HEK293T (cell line): ENCODE measurements around the gene TRIM34.
"Not testable (repeated sequence)": the region's sequence is repeated elsewhere in the genome, so short reads cannot be mapped to it uniquely, and the experiment has no call there.

Source experiments
- CTCF ChIA-PET: fragments of 350-600 bp; formaldehyde crosslinking; extraction: SDS; loops from one replicate; lab custom pipeline; 2021; ENCODE audit warnings: antibody characterized with exemption, inconsistent platforms; lab: Yijun Ruan, JAX
- POLR2A ChIA-PET: fragments of 350-600 bp; formaldehyde crosslinking; extraction: SDS; loops from one replicate; lab custom pipeline; 2020; ENCODE audit warnings: antibody characterized with exemption, inconsistent platforms; lab: Yijun Ruan, JAX
- DNase-seq: peaks from one replicate; pipeline ENCODE4 v3.0.0; 2012; ENCODE audit warnings: mixed read lengths; ENCODE audit errors: extremely low spot score
- ARNT ChIP-seq: fragments of 450-650 bp; IDR thresholded peaks from 2 replicates; pipeline ENCODE4 v1.6.1; 2017; ENCODE audit warnings: mild to moderate bottlenecking
- BHLHE40 ChIP-seq: fragments of 450-650 bp; IDR thresholded peaks from 2 replicates; pipeline ENCODE4 v1.6.1; 2016; ENCODE audit warnings: mild to moderate bottlenecking, moderate library complexity, borderline replicate concordance
- CTBP1 ChIP-seq: fragments of 450-650 bp; IDR thresholded peaks from 2 replicates; pipeline ENCODE4 v1.6.1; 2016; ENCODE audit warnings: borderline replicate concordance
- ELF4 ChIP-seq: fragments of 450-650 bp; IDR thresholded peaks from 2 replicates; pipeline ENCODE4 v1.6.1; 2017; ENCODE audit warnings: antibody characterized with exemption
- FOXA1 ChIP-seq: fragments of 450-650 bp; IDR thresholded peaks from 2 replicates; pipeline ENCODE4 v1.6.1; 2016; ENCODE audit warnings: mild to moderate bottlenecking
- FOXK2 ChIP-seq: fragments of 450-650 bp; IDR thresholded peaks from 2 replicates; pipeline ENCODE4 v1.6.1; 2016; ENCODE audit warnings: mild to moderate bottlenecking
- FOXM1 ChIP-seq: fragments of 450-650 bp; IDR thresholded peaks from 2 replicates; pipeline ENCODE4 v1.6.1; 2017; ENCODE audit warnings: mild to moderate bottlenecking, borderline replicate concordance
- HDGF ChIP-seq: fragments of 450-650 bp; IDR thresholded peaks from 2 replicates; pipeline ENCODE4 v1.6.1; 2017; ENCODE audit warnings: antibody characterized with exemption, borderline replicate concordance
- L3MBTL2 ChIP-seq: fragments of 450-650 bp; conservative IDR thresholded peaks from 2 replicates; pipeline ENCODE4 v1.6.1; 2016; ENCODE audit warnings: mild to moderate bottlenecking
- LEF1 ChIP-seq: fragments of 450-650 bp; IDR thresholded peaks from 2 replicates; pipeline ENCODE4 v1.6.1; 2017; ENCODE audit warnings: mild to moderate bottlenecking, borderline replicate concordance
- NFRKB ChIP-seq: fragments of 450-650 bp; IDR thresholded peaks from 2 replicates; pipeline ENCODE4 v1.6.1; 2016; ENCODE audit warnings: mild to moderate bottlenecking, moderate library complexity
- SP1 ChIP-seq: fragments of 450-650 bp; IDR thresholded peaks from 2 replicates; pipeline ENCODE4 v1.6.1; 2017
- SUZ12 ChIP-seq: fragments of 450-650 bp; IDR thresholded peaks from 2 replicates; pipeline ENCODE4 v1.6.1; 2016; ENCODE audit warnings: mild to moderate bottlenecking
- TARDBP ChIP-seq: fragments of 450-650 bp; IDR thresholded peaks from 2 replicates; pipeline ENCODE4 v1.6.1; 2016
- ZNF384 ChIP-seq: fragments of 450-650 bp; IDR thresholded peaks from 2 replicates; pipeline ENCODE4 v1.6.1; 2016
- TF ChIP-seq, protein P1 (sequence below): fragments of 450-650 bp; IDR thresholded peaks from 2 replicates; pipeline ENCODE4 v1.6.1; 2016

Gene TRIM34

DNA sequence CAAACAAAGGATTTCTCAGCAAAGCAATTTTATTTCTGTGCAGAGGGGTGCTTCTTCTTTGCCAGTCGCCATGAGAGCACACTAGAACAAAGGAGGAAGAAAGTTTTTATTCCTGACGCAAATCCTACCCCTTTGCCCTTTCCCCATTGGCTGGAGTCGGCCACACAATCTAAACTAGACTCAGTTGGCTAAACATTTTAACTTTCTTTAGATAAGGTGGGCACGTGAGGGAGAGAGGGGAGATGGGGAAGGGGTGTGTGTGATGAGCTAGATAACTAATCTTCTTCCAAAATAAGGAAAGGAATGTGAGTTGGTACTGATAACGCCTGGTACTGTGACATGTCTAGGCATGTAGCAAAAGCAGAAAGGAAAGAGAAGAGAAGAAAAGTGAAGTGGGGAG is 65.4 kb downstream of the TRIM34 start:
- CTCF ChIA-PET, result no interaction called here
- POLR2A ChIA-PET, result no interaction called here
- TF ChIP-seq ELF4 (no peak), NFRKB (no peak), ZNF384 (no peak), ARNT (no peak), L3MBTL2 (no peak), SP1 (no peak)
- DNase-seq, result no peak

DNA sequence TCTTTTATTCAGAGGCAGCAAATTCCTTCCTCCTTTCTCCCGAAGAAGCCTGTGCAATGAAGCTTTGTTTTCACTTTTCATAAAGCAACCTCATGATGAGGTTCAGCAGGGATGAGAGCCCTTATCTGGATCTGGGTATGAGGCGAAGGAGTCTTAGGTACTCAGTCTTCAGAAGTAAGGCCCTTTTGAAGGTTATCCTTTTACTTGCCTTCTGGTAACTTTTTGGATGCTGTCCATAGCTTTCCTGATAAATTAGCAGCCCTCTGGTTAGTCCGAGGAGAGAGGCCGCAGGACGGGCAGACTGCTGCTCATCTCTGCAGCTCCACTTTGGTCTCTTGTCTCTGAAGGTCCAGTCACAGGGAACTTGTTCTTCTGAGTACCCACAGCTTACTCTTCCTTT is 65.9 kb downstream of the TRIM34 start:
- POLR2A ChIA-PET, result no interaction called here

DNA sequence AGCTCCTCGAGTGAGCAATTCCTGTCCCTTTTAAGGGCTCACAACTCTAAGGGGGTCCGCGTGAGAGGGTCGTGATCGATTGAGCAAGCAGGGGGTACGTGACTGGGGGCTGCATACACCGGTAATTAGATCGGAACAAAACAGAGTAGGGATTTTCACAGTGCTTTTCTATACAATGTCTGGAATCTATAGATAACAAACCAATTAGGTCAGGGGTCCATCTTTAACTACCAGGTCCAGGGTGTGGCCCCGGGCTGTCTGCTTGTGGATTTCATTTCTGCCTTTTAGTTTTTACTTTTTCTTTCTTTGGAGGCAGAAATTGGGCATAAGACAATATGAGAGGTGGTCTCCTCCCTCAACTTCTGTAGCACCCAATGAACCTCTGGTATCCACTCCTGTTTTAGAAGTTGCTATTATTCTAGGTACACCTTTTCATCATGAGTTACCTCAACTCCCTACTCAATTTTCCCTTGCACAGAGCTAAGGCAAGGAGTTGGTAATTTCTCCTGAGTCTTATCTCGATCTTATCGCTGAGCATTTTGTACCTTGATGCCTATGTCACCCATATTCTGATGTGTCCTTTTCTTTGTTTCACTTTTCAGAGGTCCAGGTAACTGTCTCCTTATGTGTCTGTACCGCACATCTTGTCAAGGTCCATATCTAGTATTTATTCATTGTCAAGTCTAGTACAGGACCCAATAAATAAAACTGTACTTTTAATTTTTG is 66.6 kb downstream of the TRIM34 start:
- CTCF ChIA-PET, POLR2A ChIA-PET, DNase-seq: not testable (repeated sequence)

More for the DNA sequence above, 65.9 kb downstream of the TRIM34 start:
- CTCF ChIA-PET, result no interaction called here
- TF ChIP-seq ELF4, result no peak
- no peak for TF ChIP-seq LEF1
- TF ChIP-seq, protein P1, sequence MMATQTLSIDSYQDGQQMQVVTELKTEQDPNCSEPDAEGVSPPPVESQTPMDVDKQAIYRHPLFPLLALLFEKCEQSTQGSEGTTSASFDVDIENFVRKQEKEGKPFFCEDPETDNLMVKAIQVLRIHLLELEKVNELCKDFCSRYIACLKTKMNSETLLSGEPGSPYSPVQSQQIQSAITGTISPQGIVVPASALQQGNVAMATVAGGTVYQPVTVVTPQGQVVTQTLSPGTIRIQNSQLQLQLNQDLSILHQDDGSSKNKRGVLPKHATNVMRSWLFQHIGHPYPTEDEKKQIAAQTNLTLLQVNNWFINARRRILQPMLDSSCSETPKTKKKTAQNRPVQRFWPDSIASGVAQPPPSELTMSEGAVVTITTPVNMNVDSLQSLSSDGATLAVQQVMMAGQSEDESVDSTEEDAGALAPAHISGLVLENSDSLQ, result no peak
- TF ChIP-seq SUZ12, result no peak
- TF ChIP-seq TARDBP, result no peak
- no peak for TF ChIP-seq SP1
- TF ChIP-seq FOXK2, result no peak
- no peak for TF ChIP-seq ARNT
- TF ChIP-seq L3MBTL2, result no peak
- TF ChIP-seq HDGF, result no peak
- no peak for TF ChIP-seq NFRKB
- TF ChIP-seq ZNF384, result no peak
- no peak for TF ChIP-seq FOXM1
- TF ChIP-seq BHLHE40, result no peak
- TF ChIP-seq FOXA1, result no peak
- TF ChIP-seq CTBP1, result no peak
- no peak for DNase-seq

DNA sequence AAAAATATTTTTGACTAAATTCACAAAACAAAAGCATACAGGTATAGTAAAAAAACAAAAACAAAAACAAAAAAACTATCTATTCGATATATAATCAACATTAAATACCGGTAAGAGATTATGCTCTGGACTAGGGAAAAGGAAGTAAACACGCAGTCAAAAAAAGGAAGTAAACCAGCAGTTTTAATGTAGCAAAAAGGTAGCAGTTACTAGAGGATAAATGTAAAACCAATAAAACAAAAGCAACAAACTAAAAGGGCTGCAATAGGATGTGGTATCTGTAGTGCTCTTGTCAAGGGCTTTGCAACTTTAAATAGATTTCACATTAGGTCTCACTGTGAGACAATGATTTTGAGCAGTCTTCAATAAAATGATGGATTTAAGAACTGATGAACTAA is 67.2 kb downstream of the TRIM34 start:
- no peak for DNase-seq
- ChIA-PET POLR2A (no interaction called here), CTCF (no interaction called here)
- no peak for TF ChIP-seq TARDBP
- TF ChIP-seq SP1, result no peak
- no peak for TF ChIP-seq BHLHE40
